Measurements from ENCODE around the gene ITPR2.

ITPR2 gene

DNA sequence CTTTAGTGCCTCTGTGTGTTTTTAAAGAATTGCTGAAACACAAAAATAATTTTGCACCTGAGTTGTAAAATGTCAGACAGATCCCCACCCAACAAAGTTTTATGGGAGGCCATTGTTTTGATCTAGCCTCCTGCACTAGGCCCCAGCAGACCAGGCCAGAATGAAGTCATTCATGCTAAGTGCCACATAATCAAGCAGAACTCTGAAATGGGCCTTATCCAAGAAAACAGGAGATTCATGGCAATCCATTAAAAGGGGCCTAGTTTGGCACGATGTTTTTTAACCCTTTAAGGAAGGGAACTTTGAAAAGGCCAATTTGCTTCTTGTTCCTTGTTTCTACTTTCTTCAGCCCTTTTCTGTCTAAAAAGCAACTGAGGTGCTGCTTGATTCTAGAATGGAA, 260.9 kb downstream of the ITPR2 start:
- no peaks in the 10 kb centered on the region for H3K27me3 ChIP-seq (replicated peaks; ENCODE audit: control insufficient read depth, insufficient read depth, low read length)
- no peak for DNase-seq (ENCODE audit: extremely low read depth, insufficient read length)
- TF ChIP-seq, protein P1, sequence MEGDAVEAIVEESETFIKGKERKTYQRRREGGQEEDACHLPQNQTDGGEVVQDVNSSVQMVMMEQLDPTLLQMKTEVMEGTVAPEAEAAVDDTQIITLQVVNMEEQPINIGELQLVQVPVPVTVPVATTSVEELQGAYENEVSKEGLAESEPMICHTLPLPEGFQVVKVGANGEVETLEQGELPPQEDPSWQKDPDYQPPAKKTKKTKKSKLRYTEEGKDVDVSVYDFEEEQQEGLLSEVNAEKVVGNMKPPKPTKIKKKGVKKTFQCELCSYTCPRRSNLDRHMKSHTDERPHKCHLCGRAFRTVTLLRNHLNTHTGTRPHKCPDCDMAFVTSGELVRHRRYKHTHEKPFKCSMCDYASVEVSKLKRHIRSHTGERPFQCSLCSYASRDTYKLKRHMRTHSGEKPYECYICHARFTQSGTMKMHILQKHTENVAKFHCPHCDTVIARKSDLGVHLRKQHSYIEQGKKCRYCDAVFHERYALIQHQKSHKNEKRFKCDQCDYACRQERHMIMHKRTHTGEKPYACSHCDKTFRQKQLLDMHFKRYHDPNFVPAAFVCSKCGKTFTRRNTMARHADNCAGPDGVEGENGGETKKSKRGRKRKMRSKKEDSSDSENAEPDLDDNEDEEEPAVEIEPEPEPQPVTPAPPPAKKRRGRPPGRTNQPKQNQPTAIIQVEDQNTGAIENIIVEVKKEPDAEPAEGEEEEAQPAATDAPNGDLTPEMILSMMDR (IDR thresholded peaks at IDR 0.05; ENCODE audit: insufficient read depth, low read length, poor library complexity, severe bottlenecking) = no peak
- H3K36me3 ChIP-seq (ENCODE audit: control insufficient read depth, insufficient read depth, low read length) = peaks cover 4% of the 10 kb centered on the region
- H3K4me3 ChIP-seq (replicated peaks; ENCODE audit: low read depth, low read length) = no peak overlapping the region

DNA sequence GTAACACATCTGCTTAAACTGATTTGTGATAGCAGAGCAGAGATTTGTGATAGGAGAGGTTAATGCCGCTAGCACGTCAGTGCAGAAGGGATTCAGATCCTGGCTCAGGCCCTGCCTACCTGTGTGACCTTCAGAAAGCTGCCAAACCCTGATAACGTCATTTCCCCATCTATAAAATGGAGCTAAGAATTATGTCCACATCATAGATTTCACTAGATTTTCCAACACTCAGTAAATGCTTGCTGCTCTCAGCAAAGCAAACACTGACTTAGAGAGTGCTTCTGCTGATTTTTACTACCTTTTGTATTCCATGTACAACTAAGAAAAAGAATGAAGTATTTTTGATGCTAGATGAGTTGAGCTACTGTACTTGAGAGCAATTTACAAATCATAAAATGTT, 261.4 kb downstream of the ITPR2 start:
- TF ChIP-seq, protein P1 (IDR thresholded peaks at IDR 0.05; ENCODE audit: insufficient read depth, low read length, poor library complexity, severe bottlenecking) = no peak
- Histone ChIP-seq H3K27me3 (replicated peaks; ENCODE audit: control insufficient read depth, insufficient read depth, low read length) (no peaks in the 10 kb centered on the region), H3K4me3 (replicated peaks; ENCODE audit: low read depth, low read length) (no peak overlapping the region), H3K36me3 (ENCODE audit: control insufficient read depth, insufficient read depth, low read length) (peaks cover 4% of the 10 kb centered on the region)
- DNase-seq (ENCODE audit: extremely low read depth, insufficient read length) = no peak

DNA sequence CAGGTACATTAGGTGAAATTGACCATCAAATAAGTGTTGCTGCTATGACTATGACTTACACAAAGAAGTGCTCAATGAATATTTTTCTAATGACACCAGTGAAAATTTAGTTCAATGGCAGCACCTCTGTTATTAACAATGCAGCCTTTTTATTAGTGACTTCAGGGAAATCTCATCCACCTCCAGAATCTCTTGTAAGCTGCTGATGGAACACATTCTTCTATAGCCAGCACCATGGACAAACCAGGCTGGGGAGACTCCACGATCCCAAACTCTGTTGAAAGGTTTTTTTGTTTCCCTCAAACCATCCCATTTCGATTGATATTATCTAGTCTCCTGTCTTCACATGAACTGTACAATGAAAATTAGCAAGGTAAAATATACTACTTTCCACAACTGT, 265.9 kb downstream of the ITPR2 start:
- Histone ChIP-seq H3K4me3 (replicated peaks; ENCODE audit: low read depth, low read length) (no peak overlapping the region), H3K27me3 (replicated peaks; ENCODE audit: control insufficient read depth, insufficient read depth, low read length) (no peaks in the 10 kb centered on the region), H3K36me3 (ENCODE audit: control insufficient read depth, insufficient read depth, low read length) (peaks cover 1% of the 10 kb centered on the region)
- DNase-seq (ENCODE audit: extremely low read depth, insufficient read length) = no peak
- TF ChIP-seq, protein P1 (IDR thresholded peaks at IDR 0.05; ENCODE audit: insufficient read depth, low read length, poor library complexity, severe bottlenecking) = no peak

DNA sequence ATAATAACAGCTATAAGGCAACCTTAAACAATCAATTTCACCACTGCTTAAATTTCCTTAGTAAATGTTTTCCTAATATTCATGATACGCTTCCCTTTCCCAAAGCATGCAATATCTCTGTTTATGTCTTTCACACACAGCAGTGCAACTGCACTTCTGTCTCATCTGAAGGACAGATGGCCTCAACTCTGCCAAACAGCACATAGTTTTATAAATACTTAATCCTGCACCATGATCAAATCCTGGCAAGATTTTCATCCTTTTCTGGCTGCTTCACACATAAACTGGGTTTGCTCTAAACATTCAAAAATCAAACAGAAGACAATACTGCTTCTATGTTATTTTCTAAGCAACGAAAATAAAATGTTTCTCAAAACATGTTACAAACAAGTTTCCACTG, 266.3 kb downstream of the ITPR2 start:
- Histone ChIP-seq H3K27me3 (replicated peaks; ENCODE audit: control insufficient read depth, insufficient read depth, low read length) (no peaks in the 10 kb centered on the region), H3K4me3 (replicated peaks; ENCODE audit: low read depth, low read length) (no peak overlapping the region), H3K36me3 (ENCODE audit: control insufficient read depth, insufficient read depth, low read length) (peaks cover 1% of the 10 kb centered on the region)
- DNase-seq (ENCODE audit: extremely low read depth, insufficient read length) = no peak
- TF ChIP-seq, protein P1 (IDR thresholded peaks at IDR 0.05; ENCODE audit: insufficient read depth, low read length, poor library complexity, severe bottlenecking) = no peak

DNA sequence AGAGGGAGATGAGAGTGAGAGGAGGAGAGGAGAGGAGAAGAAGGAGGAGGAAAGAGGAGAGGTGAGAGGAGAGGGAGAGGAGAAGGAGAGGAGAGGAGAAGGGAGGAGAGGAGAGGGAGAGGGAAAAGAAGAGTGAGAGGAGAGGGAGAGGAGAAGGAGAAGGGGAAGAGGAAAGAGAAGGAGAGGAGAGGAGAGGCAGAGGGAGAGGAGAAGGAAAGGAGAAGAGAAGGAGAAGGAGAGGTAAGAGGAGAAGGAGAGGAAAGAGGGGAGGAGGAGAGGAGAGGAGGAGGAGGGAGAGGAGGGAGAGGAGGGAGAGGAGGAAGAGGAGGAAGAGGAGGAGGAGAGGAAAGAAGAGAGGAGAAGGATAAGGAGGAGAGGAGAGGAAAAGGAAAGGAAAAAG, 266.8 kb downstream of the ITPR2 start:
- Histone ChIP-seq H3K27me3 (replicated peaks; ENCODE audit: control insufficient read depth, insufficient read depth, low read length) (no peaks in the 10 kb centered on the region), H3K4me3 (replicated peaks; ENCODE audit: low read depth, low read length) (no peak overlapping the region), H3K36me3 (ENCODE audit: control insufficient read depth, insufficient read depth, low read length) (peaks cover 1% of the 10 kb centered on the region)
- TF ChIP-seq, protein P1 (IDR thresholded peaks at IDR 0.05; ENCODE audit: insufficient read depth, low read length, poor library complexity, severe bottlenecking) = no peak
- DNase-seq (ENCODE audit: extremely low read depth, insufficient read length) = no peak

DNA sequence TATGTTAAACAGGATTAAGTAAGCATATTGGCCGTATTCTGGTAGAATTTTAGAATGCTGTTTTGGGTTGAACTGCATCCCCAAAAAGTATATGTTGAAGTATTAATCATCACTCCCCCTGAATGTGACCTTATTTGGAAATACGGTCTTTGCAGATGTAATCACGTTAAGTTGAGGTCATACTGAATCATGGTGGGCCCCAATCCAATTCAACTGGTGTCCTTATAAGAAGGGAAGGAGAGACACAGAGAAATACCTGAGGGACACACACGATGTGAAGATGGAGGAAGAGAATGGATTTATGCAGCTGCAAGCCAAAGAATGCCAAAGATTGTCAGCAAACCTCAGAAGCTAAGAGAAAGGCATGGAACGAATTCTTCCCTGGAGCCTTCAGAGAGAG, 268.6 kb downstream of the ITPR2 start:
- no peak for DNase-seq (ENCODE audit: extremely low read depth, insufficient read length)

More for the DNA sequence above, 268.6 kb downstream of the ITPR2 start:
- TF ChIP-seq, protein P1 (IDR thresholded peaks at IDR 0.05; ENCODE audit: insufficient read depth, low read length, poor library complexity, severe bottlenecking) = no peak
- Histone ChIP-seq H3K4me3 (replicated peaks; ENCODE audit: low read depth, low read length) (no peak overlapping the region), H3K36me3 (ENCODE audit: control insufficient read depth, insufficient read depth, low read length) (peaks cover 1% of the 10 kb centered on the region), H3K27me3 (replicated peaks; ENCODE audit: control insufficient read depth, insufficient read depth, low read length) (no peaks in the 10 kb centered on the region)
